Measurements from ENCODE around the gene COL24A1.
A peak's percentile ranks its signal among the peaks of the same experiment; 100 is the strongest.

Gene COL24A1

GRCh38 chr1:85934516-85934915 lies 222.1 kb downstream of the COL24A1 start:
- no peak for DNase-seq (ENCODE audit: low read depth)
- in situ Hi-C loops (cut with HindIII; ENCODE audit: low sequenced_read_pairs): no loop called here
- TF ChIP-seq CTCF (IDR thresholded peaks at IDR 0.05; ENCODE audit: low read depth, low read length, missing control alignments): no peak

DNA sequence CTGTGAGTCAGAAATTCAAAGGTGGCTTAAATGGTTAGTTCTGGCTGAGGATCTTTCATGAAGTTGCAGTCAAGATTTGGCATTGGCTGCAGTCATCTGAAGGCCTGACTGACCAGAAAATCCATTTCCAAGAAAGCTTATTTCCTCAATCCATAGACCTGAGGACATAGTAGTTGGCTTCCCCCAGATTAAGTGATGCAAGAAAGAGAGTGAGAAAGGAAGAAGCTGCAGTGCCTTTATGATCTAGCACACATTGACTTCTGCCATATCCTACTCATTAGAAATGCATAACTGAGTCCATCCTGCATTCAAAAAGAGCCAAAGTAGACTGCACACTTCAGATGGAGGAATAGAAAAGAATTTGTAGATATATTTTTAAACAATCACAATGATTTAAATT lies 222.6 kb downstream of the COL24A1 start:
- TF ChIP-seq CTCF (IDR thresholded peaks at IDR 0.05; ENCODE audit: low read depth, low read length, missing control alignments): no peak
- DNase-seq (ENCODE audit: low read depth): peak; percentile 26
- in situ Hi-C loops (cut with HindIII; ENCODE audit: low sequenced_read_pairs): no loop called here
- no peak overlapping the region for H3K4me3 ChIP-seq (ENCODE audit: low read depth, low read length)

More at GRCh38 chr1:85934516-85934915, 222.1 kb downstream of the COL24A1 start:
- no peak overlapping the region for H3K4me3 ChIP-seq (ENCODE audit: low read depth, low read length)

GRCh38 chr1:85911742-85912141 lies 244.8 kb downstream of the COL24A1 start:
- H3K4me3 ChIP-seq (ENCODE audit: low read depth, low read length): no peak overlapping the region
- TF ChIP-seq CTCF (IDR thresholded peaks at IDR 0.05; ENCODE audit: low read depth, low read length, missing control alignments): peak; percentile 39
- no peak for DNase-seq (ENCODE audit: low read depth)
- in situ Hi-C loops (cut with HindIII; ENCODE audit: low sequenced_read_pairs): no loop called here

DNA sequence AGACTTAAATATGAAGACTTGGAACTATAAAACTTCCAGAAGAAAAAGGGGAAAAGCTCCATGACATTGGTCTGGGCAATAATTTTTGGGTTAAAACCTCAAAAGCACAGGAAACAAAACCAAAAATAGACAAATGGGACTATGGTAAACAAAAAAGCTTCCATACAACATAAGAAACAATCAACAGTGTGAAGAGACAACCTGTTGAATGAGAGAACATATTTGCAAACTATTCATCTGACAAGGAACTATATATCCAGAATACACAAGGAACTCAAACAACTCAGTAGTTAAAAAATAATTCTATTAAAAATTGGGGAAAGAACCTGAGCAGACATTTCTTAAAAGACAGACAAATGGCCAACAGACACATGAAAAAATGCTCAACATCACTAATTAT lies 255.7 kb downstream of the COL24A1 start:
- in situ Hi-C loops (cut with HindIII; ENCODE audit: low sequenced_read_pairs): no loop called here
- TF ChIP-seq CTCF (IDR thresholded peaks at IDR 0.05; ENCODE audit: low read depth, low read length, missing control alignments): no peak
- no peak for DNase-seq (ENCODE audit: low read depth)
- H3K4me3 ChIP-seq (ENCODE audit: low read depth, low read length): no peak overlapping the region

DNA sequence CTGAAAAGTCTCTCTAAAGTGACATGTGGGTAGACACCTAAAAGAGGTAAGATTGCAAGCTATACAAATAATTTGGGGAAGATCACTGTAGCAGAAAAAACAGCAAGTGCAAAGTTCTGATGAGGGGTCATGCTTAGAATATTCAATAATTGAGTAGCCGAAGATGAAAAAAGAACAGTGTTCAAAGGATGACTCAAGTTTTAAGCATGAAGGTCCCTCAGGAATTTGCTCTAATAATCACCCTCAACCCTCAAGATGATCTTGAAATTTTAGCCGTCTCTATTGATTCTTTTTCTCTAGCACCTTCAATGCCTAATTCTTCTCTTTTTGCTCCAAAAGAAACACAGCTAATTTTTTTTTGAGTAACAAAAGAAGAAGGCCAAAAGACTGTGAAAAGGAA lies 257.7 kb downstream of the COL24A1 start:
- in situ Hi-C loops (cut with HindIII; ENCODE audit: low sequenced_read_pairs): loop anchor here (25.0 kb wide), 1 partner anchor 587 kb away; no protein-coding TSS in a partner anchor
- TF ChIP-seq CTCF (IDR thresholded peaks at IDR 0.05; ENCODE audit: low read depth, low read length, missing control alignments): no peak
- peak; percentile 15 for DNase-seq (ENCODE audit: low read depth)
- H3K4me3 ChIP-seq (ENCODE audit: low read depth, low read length): no peak overlapping the region

GRCh38 chr1:85894651-85895050 lies 261.9 kb downstream of the COL24A1 start:
- in situ Hi-C loops (cut with HindIII; ENCODE audit: low sequenced_read_pairs): loop anchor here (25.0 kb wide), 1 partner anchor 582 kb away; no protein-coding TSS in a partner anchor
- DNase-seq (ENCODE audit: low read depth): peak; percentile 31
- TF ChIP-seq CTCF (IDR thresholded peaks at IDR 0.05; ENCODE audit: low read depth, low read length, missing control alignments): peak; percentile 67
- no peak overlapping the region for H3K4me3 ChIP-seq (ENCODE audit: low read depth, low read length)
